ENCODE data around the gene PLEKHM3. TPM values are rescaled to one million over a fixed set of nuclear protein-coding genes. Genes with fewer than 3 reads are reported as not detected.

PLEKHM3 gene
- polyA plus RNA-seq, 1 experiment = 5.8 TPM

DNA sequence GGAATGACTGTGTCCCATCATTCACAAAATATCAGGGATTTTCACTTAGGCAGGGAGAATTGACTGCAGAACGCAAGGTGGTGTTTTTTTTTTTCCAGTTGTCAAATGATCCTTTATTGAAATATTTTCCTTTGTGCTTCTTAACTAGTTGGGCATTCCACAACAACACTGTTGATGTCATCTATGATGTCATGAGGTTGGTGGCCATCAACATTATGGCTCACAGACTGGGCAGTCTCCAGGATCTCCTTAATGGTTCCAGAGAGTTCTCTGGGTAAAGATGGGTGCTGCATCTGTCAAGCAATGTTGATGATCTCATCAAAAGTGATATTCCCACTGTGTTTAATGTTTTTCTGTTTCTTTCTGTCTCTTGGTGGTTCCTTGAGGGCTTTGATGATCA lies 31.8 kb upstream of the PLEKHM3 start:
- ChIA-PET CTCF (no interaction called here), POLR2A (no interaction called here)
- Histone ChIP-seq H3K36me3 (ENCODE audit: control insufficient read depth, insufficient read depth, low read length) (no peaks in the 10 kb centered on the region), H3K27me3 (ENCODE audit: control insufficient read depth, insufficient read depth, low read length) (no peaks in the 10 kb centered on the region; the same call in 1 of the 2 replicates), H3K4me3 (ENCODE audit: low read depth, low read length) (no peak overlapping the region)
- no peak for DNase-seq (ENCODE audit: low read depth)
- TF ChIP-seq, protein P1, sequence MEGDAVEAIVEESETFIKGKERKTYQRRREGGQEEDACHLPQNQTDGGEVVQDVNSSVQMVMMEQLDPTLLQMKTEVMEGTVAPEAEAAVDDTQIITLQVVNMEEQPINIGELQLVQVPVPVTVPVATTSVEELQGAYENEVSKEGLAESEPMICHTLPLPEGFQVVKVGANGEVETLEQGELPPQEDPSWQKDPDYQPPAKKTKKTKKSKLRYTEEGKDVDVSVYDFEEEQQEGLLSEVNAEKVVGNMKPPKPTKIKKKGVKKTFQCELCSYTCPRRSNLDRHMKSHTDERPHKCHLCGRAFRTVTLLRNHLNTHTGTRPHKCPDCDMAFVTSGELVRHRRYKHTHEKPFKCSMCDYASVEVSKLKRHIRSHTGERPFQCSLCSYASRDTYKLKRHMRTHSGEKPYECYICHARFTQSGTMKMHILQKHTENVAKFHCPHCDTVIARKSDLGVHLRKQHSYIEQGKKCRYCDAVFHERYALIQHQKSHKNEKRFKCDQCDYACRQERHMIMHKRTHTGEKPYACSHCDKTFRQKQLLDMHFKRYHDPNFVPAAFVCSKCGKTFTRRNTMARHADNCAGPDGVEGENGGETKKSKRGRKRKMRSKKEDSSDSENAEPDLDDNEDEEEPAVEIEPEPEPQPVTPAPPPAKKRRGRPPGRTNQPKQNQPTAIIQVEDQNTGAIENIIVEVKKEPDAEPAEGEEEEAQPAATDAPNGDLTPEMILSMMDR (IDR thresholded peaks at IDR 0.05; ENCODE audit: insufficient read depth, low read depth, low read length) = no peak

DNA sequence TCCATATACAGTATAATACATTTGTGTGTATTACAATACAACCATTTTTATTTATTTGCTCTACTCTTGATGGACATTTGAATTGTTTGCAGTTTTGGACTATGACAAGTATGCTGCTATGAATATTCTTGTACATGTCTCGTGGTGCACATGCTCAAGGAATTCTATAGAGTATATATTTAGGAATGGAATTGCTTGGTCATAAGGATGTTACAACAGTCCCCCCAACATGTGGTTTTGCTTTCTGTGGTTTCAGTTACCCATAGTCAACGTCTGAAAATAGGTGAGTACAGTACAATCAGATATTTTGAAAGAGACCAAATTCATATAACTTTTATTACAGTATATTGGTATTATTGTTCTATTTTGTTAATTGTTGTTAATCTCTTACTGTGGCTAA lies 24.1 kb upstream of the PLEKHM3 start:
- H3K27me3 ChIP-seq (ENCODE audit: control insufficient read depth, insufficient read depth, low read length) = no peaks in the 10 kb centered on the region
- TF ChIP-seq, protein P1 (IDR thresholded peaks at IDR 0.05; ENCODE audit: insufficient read depth, low read depth, low read length) = no peak
- CTCF ChIA-PET = no interaction called here
- POLR2A ChIA-PET = no interaction called here
- H3K4me3 ChIP-seq (ENCODE audit: low read depth, low read length) = no peak overlapping the region
- DNase-seq (ENCODE audit: low read depth) = no peak
- no peaks in the 10 kb centered on the region for H3K36me3 ChIP-seq (ENCODE audit: control insufficient read depth, insufficient read depth, low read length)

GRCh38 chr2:208049006-208049405 lies 23.7 kb upstream of the PLEKHM3 start:
- ChIA-PET POLR2A (no interaction called here), CTCF (no interaction called here)
- Histone ChIP-seq H3K4me3 (ENCODE audit: low read depth, low read length) (no peak overlapping the region), H3K27me3 (ENCODE audit: control insufficient read depth, insufficient read depth, low read length) (no peaks in the 10 kb centered on the region), H3K36me3 (ENCODE audit: control insufficient read depth, insufficient read depth, low read length) (no peaks in the 10 kb centered on the region)
- TF ChIP-seq, protein P1 (IDR thresholded peaks at IDR 0.05; ENCODE audit: insufficient read depth, low read depth, low read length) = no peak
- no peak for DNase-seq (ENCODE audit: low read depth)

DNA sequence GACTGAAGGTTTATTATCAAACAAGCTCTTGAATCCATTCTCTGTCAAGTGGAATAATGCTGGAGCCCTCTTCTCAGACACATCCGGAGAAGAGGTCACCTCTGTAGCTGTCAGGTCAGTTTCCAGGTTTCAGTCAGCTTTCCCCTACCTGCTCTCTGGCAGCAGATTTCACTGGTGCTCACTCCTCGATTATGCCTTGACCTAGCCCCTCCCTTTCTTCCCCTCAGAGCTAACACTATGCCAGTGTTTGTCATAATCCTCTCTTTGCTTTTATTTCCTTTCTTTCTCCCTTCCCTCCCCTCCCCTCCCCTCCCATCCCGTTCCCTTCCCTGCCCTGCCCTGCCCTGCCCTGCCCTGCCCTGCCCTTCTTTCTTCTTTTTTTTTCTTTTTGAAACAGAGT lies 22.5 kb upstream of the PLEKHM3 start:
- TF ChIP-seq, protein P1 (IDR thresholded peaks at IDR 0.05; ENCODE audit: insufficient read depth, low read depth, low read length) = no peak
- no peaks in the 10 kb centered on the region for H3K27me3 ChIP-seq (ENCODE audit: control insufficient read depth, insufficient read depth, low read length)
- POLR2A ChIA-PET = no interaction called here
- CTCF ChIA-PET = interaction anchor here (1.6 kb wide), 1 partner anchor 302 kb away, joined by 6 read pairs; no protein-coding TSS in a partner anchor
- no peak overlapping the region for H3K4me3 ChIP-seq (ENCODE audit: low read depth, low read length)
- no peak for DNase-seq (ENCODE audit: low read depth)
- H3K36me3 ChIP-seq (ENCODE audit: control insufficient read depth, insufficient read depth, low read length) = no peaks in the 10 kb centered on the region

GRCh38 chr2:208046686-208047085 lies 21.4 kb upstream of the PLEKHM3 start:
- TF ChIP-seq, protein P1 (IDR thresholded peaks at IDR 0.05; ENCODE audit: insufficient read depth, low read depth, low read length) = no peak
- Histone ChIP-seq H3K4me3 (ENCODE audit: low read depth, low read length) (no peak overlapping the region), H3K36me3 (ENCODE audit: control insufficient read depth, insufficient read depth, low read length) (no peaks in the 10 kb centered on the region), H3K27me3 (ENCODE audit: control insufficient read depth, insufficient read depth, low read length) (no peaks in the 10 kb centered on the region)
- CTCF ChIA-PET = interaction anchor here (1.0 to 1.6 kb wide), 2 partner anchors 25 to 301 kb away, joined by 3 to 6 read pairs; no protein-coding TSS in a partner anchor
- no peak for DNase-seq (ENCODE audit: low read depth)
- POLR2A ChIA-PET = no interaction called here
